ENCODE results near the gene TNFRSF1B. TPM values are rescaled to one million over a fixed set of nuclear protein-coding genes. Genes with fewer than 3 reads are reported as not detected.

Gene TNFRSF1B
- polyA plus RNA-seq, 2 donors: 1.8 to 3.4 TPM

GRCh38 chr1:12229835-12230548 lies 63.2 kb downstream of the TNFRSF1B start, which contains the start of gene VPS13D:
TSS of gene VPS13D (plus strand) at chr1:12230030. CDS start at chr1:12234267, 4,237 bp downstream.
- H3K36me3 ChIP-seq (ENCODE audit: control insufficient read depth in 2 of 2, insufficient read depth in 2 of 2, low read length in 1 of 2): peaks cover 0 to under 1% of the 10 kb centered on the region in 2 donors
- WGBS, 2 donors: 0 to 1% methylated on average over 59 to 77 of the region's 77 CpGs

GRCh38 chr1:12230549-12231275 lies 63.9 kb downstream of the TNFRSF1B start:
- Histone ChIP-seq H3K27me3 (ENCODE audit: control insufficient read depth in 1 of 2, insufficient read depth in 2 of 2, low read length in 2 of 2) (no peaks in the 10 kb centered on the region), H3K36me3 (ENCODE audit: control insufficient read depth in 2 of 2, insufficient read depth in 2 of 2, low read length in 1 of 2) (peaks cover 0 to 6% of the 10 kb centered on the region in 2 donors), H3K27ac (ENCODE audit: low read depth in 2 of 2, low read length in 1 of 2) (peak overlapping the region; percentile 96), H3K9me3 (ENCODE audit: control insufficient read depth in 2 of 2, insufficient read depth in 1 of 2, low read depth in 1 of 2, low read length in 1 of 2) (no peaks in the 10 kb centered on the region), H3K4me1 (ENCODE audit: control insufficient read depth in 2 of 2, insufficient read depth in 2 of 2, low read length in 1 of 2) (no peaks in the 10 kb centered on the region), H3K4me3 (ENCODE audit: low read depth in 1 of 2, low read length in 2 of 2) (peak overlapping the region; percentile 88 to 97)
- 1% methylated on average over 25 to 36 of the region's 36 CpGs for WGBS, 2 donors

More at GRCh38 chr1:12229835-12230548, 63.2 kb downstream of the TNFRSF1B start, which contains the start of gene VPS13D:
- no peaks in the 10 kb centered on the region for H3K4me1 ChIP-seq (ENCODE audit: control insufficient read depth in 2 of 2, insufficient read depth in 2 of 2, low read length in 1 of 2)
- H3K27me3 ChIP-seq (ENCODE audit: control insufficient read depth in 1 of 2, insufficient read depth in 2 of 2, low read length in 2 of 2): no peaks in the 10 kb centered on the region
- peak within 1 kb of the TSS; percentile 96 for H3K27ac ChIP-seq (ENCODE audit: low read depth in 2 of 2, low read length in 1 of 2)
- H3K9me3 ChIP-seq (ENCODE audit: control insufficient read depth in 2 of 2, insufficient read depth in 1 of 2, low read depth in 1 of 2, low read length in 1 of 2): no peaks in the 10 kb centered on the region
- peak within 1 kb of the TSS; percentile 88 to 97 for H3K4me3 ChIP-seq (ENCODE audit: low read depth in 1 of 2, low read length in 2 of 2)

GRCh38 chr1:12231276-12231595 lies 64.4 kb downstream of the TNFRSF1B start:
- Histone ChIP-seq H3K4me1 (ENCODE audit: control insufficient read depth in 2 of 2, insufficient read depth in 2 of 2, low read length in 1 of 2) (no peaks in the 10 kb centered on the region), H3K36me3 (ENCODE audit: control insufficient read depth in 2 of 2, insufficient read depth in 2 of 2, low read length in 1 of 2) (peaks cover 0 to 9% of the 10 kb centered on the region in 2 donors), H3K27me3 (ENCODE audit: control insufficient read depth in 1 of 2, insufficient read depth in 2 of 2, low read length in 2 of 2) (no peaks in the 10 kb centered on the region), H3K4me3 (ENCODE audit: low read depth in 1 of 2, low read length in 2 of 2) (peak overlapping the region; percentile 88 to 97), H3K27ac (ENCODE audit: low read depth in 2 of 2, low read length in 1 of 2) (peak overlapping the region; percentile 96), H3K9me3 (ENCODE audit: control insufficient read depth in 2 of 2, insufficient read depth in 1 of 2, low read depth in 1 of 2, low read length in 1 of 2) (no peaks in the 10 kb centered on the region)
- WGBS, 2 donors: 12 to 14% methylated on average over 4 of the region's 4 CpGs

- Histone ChIP-seq H3K4me1 (ENCODE audit: control insufficient read depth in 2 of 2, insufficient read depth in 2 of 2, low read length in 1 of 2) (no peaks in the 10 kb centered on the region), H3K9me3 (ENCODE audit: control insufficient read depth in 2 of 2, insufficient read depth in 1 of 2, low read depth in 1 of 2, low read length in 1 of 2) (no peaks in the 10 kb centered on the region), H3K4me3 (ENCODE audit: low read depth in 1 of 2, low read length in 2 of 2) (no peak overlapping the region), H3K27ac (ENCODE audit: low read depth in 2 of 2, low read length in 1 of 2) (peak overlapping the region in 1 of 2 donors; percentile 62), H3K27me3 (ENCODE audit: control insufficient read depth in 1 of 2, insufficient read depth in 2 of 2, low read length in 2 of 2) (no peaks in the 10 kb centered on the region), H3K36me3 (ENCODE audit: control insufficient read depth in 2 of 2, insufficient read depth in 2 of 2, low read length in 1 of 2) (peaks cover 0 to 12% of the 10 kb centered on the region in 2 donors)
- WGBS, 2 donors: 56 to 75% methylated on average over 2 of the region's 2 CpGs
These were observed 65.4 kb downstream of the TNFRSF1B start for GRCh38 chr1:12232221-12232620.

DNA sequence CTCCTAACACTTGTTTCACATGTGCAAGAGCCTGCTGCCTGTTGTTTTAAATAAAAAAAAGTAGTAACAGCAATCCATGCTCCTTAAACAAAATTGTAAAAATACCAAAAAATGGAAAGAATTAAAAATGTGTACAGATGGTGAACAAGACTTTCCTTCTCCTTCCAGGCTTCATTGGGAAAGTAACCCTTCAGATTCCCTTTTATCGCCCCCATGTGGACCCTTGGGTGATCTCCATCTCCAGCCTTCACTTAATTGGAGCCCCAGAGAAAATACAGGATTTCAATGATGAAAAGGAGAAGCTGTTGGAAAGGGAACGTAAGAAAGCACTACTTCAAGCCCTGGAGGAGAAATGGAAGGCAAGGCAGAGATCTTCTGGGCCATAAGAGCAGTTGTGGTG lies 77.3 kb downstream of the TNFRSF1B start:
- 40 to 55% methylated on average over 2 of the region's 2 CpGs for WGBS, 2 donors
- H3K4me3 ChIP-seq (ENCODE audit: low read depth in 1 of 2, low read length in 2 of 2): no peak overlapping the region
- H3K36me3 ChIP-seq (ENCODE audit: control insufficient read depth in 2 of 2, insufficient read depth in 2 of 2, low read length in 1 of 2): peaks cover 4 to 5% of the 10 kb centered on the region in 2 donors
- no peaks in the 10 kb centered on the region for H3K27me3 ChIP-seq (ENCODE audit: control insufficient read depth in 1 of 2, insufficient read depth in 2 of 2, low read length in 2 of 2)
- H3K27ac ChIP-seq (ENCODE audit: low read depth in 2 of 2, low read length in 1 of 2): peak overlapping the region; percentile 75 to 80
- H3K4me1 ChIP-seq (ENCODE audit: control insufficient read depth in 2 of 2, insufficient read depth in 2 of 2, low read length in 1 of 2): peaks cover 0 to 5% of the 10 kb centered on the region in 2 donors
- H3K9me3 ChIP-seq (ENCODE audit: control insufficient read depth in 2 of 2, insufficient read depth in 1 of 2, low read depth in 1 of 2, low read length in 1 of 2): no peaks in the 10 kb centered on the region

- no peaks in the 10 kb centered on the region for H3K27me3 ChIP-seq (ENCODE audit: control insufficient read depth in 1 of 2, insufficient read depth in 2 of 2, low read length in 2 of 2)
- no peak overlapping the region for H3K4me3 ChIP-seq (ENCODE audit: low read depth in 1 of 2, low read length in 2 of 2)
- 56 to 72% methylated on average over 5 of the region's 5 CpGs for WGBS, 2 donors
- H3K36me3 ChIP-seq (ENCODE audit: control insufficient read depth in 2 of 2, insufficient read depth in 2 of 2, low read length in 1 of 2): peaks cover 4 to 6% of the 10 kb centered on the region in 2 donors
- peak overlapping the region; percentile 75 to 80 for H3K27ac ChIP-seq (ENCODE audit: low read depth in 2 of 2, low read length in 1 of 2)
- no peaks in the 10 kb centered on the region for H3K9me3 ChIP-seq (ENCODE audit: control insufficient read depth in 2 of 2, insufficient read depth in 1 of 2, low read depth in 1 of 2, low read length in 1 of 2)
- peaks cover 0 to 5% of the 10 kb centered on the region in 2 donors for H3K4me1 ChIP-seq (ENCODE audit: control insufficient read depth in 2 of 2, insufficient read depth in 2 of 2, low read length in 1 of 2)
These were observed 77.8 kb downstream of the TNFRSF1B start for GRCh38 chr1:12244585-12244984.

DNA sequence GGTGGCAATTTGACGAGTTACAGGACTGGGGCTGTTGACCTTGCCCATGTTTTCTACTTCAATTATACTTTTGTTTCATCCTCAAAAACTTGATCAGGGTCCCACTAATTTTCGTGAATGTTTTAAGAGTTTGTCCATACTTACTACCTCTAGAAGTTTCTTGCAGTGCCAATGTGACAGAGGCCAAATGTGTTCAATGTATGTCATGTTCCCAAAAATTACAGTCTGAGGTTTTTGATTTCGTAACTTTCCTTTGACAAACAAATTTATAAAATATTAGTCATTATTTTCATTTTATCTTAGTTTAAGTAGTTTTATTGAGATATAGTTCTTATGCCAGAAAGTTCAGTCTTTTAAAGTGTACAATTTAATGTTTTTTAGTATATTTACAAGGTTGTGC lies 78.3 kb downstream of the TNFRSF1B start:
- Histone ChIP-seq H3K36me3 (ENCODE audit: control insufficient read depth in 2 of 2, insufficient read depth in 2 of 2, low read length in 1 of 2) (peaks cover 7 to 8% of the 10 kb centered on the region in 2 donors), H3K27ac (ENCODE audit: low read depth in 2 of 2, low read length in 1 of 2) (peak overlapping the region; percentile 45 to 60)

GRCh38 chr1:12245733-12246132 lies 78.9 kb downstream of the TNFRSF1B start:
- no peaks in the 10 kb centered on the region for H3K27me3 ChIP-seq (ENCODE audit: control insufficient read depth in 1 of 2, insufficient read depth in 2 of 2, low read length in 2 of 2)
- H3K27ac ChIP-seq (ENCODE audit: low read depth in 2 of 2, low read length in 1 of 2): no peak overlapping the region
- no peak overlapping the region for H3K4me3 ChIP-seq (ENCODE audit: low read depth in 1 of 2, low read length in 2 of 2)
- no peaks in the 10 kb centered on the region for H3K9me3 ChIP-seq (ENCODE audit: control insufficient read depth in 2 of 2, insufficient read depth in 1 of 2, low read depth in 1 of 2, low read length in 1 of 2)
- peaks cover 6 to 11% of the 10 kb centered on the region in 2 donors for H3K36me3 ChIP-seq (ENCODE audit: control insufficient read depth in 2 of 2, insufficient read depth in 2 of 2, low read length in 1 of 2)
- H3K4me1 ChIP-seq (ENCODE audit: control insufficient read depth in 2 of 2, insufficient read depth in 2 of 2, low read length in 1 of 2): peaks cover 0 to 5% of the 10 kb centered on the region in 2 donors

More for the DNA sequence above, 78.3 kb downstream of the TNFRSF1B start:
- Histone ChIP-seq H3K9me3 (ENCODE audit: control insufficient read depth in 2 of 2, insufficient read depth in 1 of 2, low read depth in 1 of 2, low read length in 1 of 2) (no peaks in the 10 kb centered on the region), H3K27me3 (ENCODE audit: control insufficient read depth in 1 of 2, insufficient read depth in 2 of 2, low read length in 2 of 2) (no peaks in the 10 kb centered on the region), H3K4me1 (ENCODE audit: control insufficient read depth in 2 of 2, insufficient read depth in 2 of 2, low read length in 1 of 2) (peaks cover 0 to 5% of the 10 kb centered on the region in 2 donors), H3K4me3 (ENCODE audit: low read depth in 1 of 2, low read length in 2 of 2) (no peak overlapping the region)
- 73 to 80% methylated on average over 3 of the region's 3 CpGs for WGBS, 2 donors

DNA sequence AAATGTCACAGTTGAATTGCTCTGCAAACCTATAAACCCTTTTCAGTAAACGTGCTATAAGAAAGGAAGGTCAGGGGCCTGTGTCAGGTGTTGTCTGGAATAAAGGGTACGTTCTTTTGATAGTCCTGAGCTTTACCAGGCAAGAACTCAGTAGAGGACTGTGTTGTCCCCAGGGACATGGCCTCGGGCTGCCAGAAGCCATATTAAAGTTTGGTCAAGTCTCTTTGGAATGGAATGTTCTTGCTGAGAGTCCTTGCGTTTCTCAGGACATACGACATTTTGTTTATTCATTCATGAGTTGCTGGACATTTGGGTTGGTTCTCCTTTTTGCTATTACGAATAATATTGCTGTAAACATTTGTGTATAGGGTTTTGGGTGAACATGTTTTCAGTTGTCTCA lies 79.8 kb downstream of the TNFRSF1B start:
- Histone ChIP-seq H3K4me1 (ENCODE audit: control insufficient read depth in 2 of 2, insufficient read depth in 2 of 2, low read length in 1 of 2) (peaks cover 0 to 5% of the 10 kb centered on the region in 2 donors), H3K36me3 (ENCODE audit: control insufficient read depth in 2 of 2, insufficient read depth in 2 of 2, low read length in 1 of 2) (peaks cover 7 to 17% of the 10 kb centered on the region in 2 donors), H3K9me3 (ENCODE audit: control insufficient read depth in 2 of 2, insufficient read depth in 1 of 2, low read depth in 1 of 2, low read length in 1 of 2) (no peaks in the 10 kb centered on the region), H3K4me3 (ENCODE audit: low read depth in 1 of 2, low read length in 2 of 2) (no peak overlapping the region), H3K27me3 (ENCODE audit: control insufficient read depth in 1 of 2, insufficient read depth in 2 of 2, low read length in 2 of 2) (no peaks in the 10 kb centered on the region), H3K27ac (ENCODE audit: low read depth in 2 of 2, low read length in 1 of 2) (no peak overlapping the region)
- 81 to 83% methylated on average over 6 of the region's 6 CpGs for WGBS, 2 donors
